K562 (cell line): ENCODE measurements around the gene ACCSL. TPM values are rescaled to one million over a fixed set of nuclear protein-coding genes. Genes with fewer than 3 reads are reported as not detected.

Experiments used
- ASH1L ChIP-seq: fragments of 450-650 bp; IDR thresholded peaks from 2 replicates; pipeline ENCODE4 v1.6.1; 2018; ENCODE audit warnings: borderline replicate concordance, mild to moderate bottlenecking, low read depth; ENCODE audit not compliant: partially characterized antibody
- DDX20 ChIP-seq: fragments of 450-650 bp; IDR thresholded peaks from 2 replicates; pipeline ENCODE4 v1.6.1; 2016; ENCODE audit warnings: missing genetic modification characterization, low read depth, mild to moderate bottlenecking, missing compliant biosample characterization, moderate library complexity
- FOSL1 ChIP-seq: fragments of 200-800 bp; sonication (Bioruptor generic); conservative IDR thresholded peaks from 2 replicates; pipeline ENCODE4 v1.6.1; 2016; ENCODE audit warnings: missing genetic modification characterization, missing compliant biosample characterization
- HMGN3 ChIP-seq: IDR thresholded peaks from 2 replicates; pipeline ENCODE4 v1.6.1; 2011; ENCODE audit warnings: borderline replicate concordance, low read depth, mild to moderate bottlenecking, mixed read lengths, low read length; ENCODE audit not compliant: insufficient read length; ENCODE audit errors: extremely low read depth
- RFX5 ChIP-seq: IDR thresholded peaks from 2 replicates; pipeline ENCODE4 v1.6.1; 2011; ENCODE audit warnings: low read depth, mild to moderate bottlenecking, improper control_type of control experiment, low read length
- SIN3A ChIP-seq, 2 experiments: fragments of 150-350 bp in 1 of 2; IDR thresholded peaks; 2 replicates each; pipeline ENCODE4 v1.6.1; 2011 to 2016; ENCODE audit warnings: borderline replicate concordance in 2 of 2, low read depth in 2 of 2, low read length in 2 of 2, mild to moderate bottlenecking in 2 of 2, moderate library complexity in 2 of 2; ENCODE audit not compliant: control insufficient read depth in 1 of 2
- SRSF7 ChIP-seq: fragments of 200-400 bp; formaldehyde crosslinking; optimal IDR thresholded peaks from 2 replicates; pipeline ENCODE3; 2017; ENCODE audit warnings: mild to moderate bottlenecking, low read depth, low read length
- polyA plus RNA-seq, 8 experiments: library from polyadenylated mRNA; depleted of rRNA in 4 of 8; stranded (reverse) in 5 of 8; unstranded in 3 of 8; fragments of >200 nt; fragmentation: Nextera tagmentation in 2 of 8; fragmentation: Illumina TruSeq in 1 of 8; extraction: Ambion mirVana in 2 of 8; extraction: Trizol in 1 of 8; gene quantifications; 2 replicates each; pipeline versions ENCODE4 v1.2.1 to v1.2.3, GENCODE V29; 2011 to 2014; ENCODE audit warnings: inconsistent platforms in 1 of 8, missing spikeins in 1 of 8
- total RNA-seq, 7 experiments: library from RNA; depleted of rRNA in 6 of 7; stranded (reverse); fragments of >200 nt in 6 of 7; fragmentation: Illumina TruSeq in 2 of 7; extraction: Trizol in 2 of 7; gene quantifications; 2 replicates each; pipeline versions ENCODE4 v1.2.1 to v1.2.3, GENCODE V29; 2011 to 2021; ENCODE audit warnings: low replicate concordance in 1 of 7
- TF ChIP-seq, protein P1 (sequence below), 2 experiments: fragments of 450-650 bp; IDR thresholded peaks; 2 replicates each; pipeline ENCODE4 v1.6.1; 2016; ENCODE audit warnings: mild to moderate bottlenecking in 2 of 2, borderline replicate concordance in 1 of 2, low read depth in 1 of 2, moderate library complexity in 1 of 2
- TF ChIP-seq, protein P2 (sequence below), 2 experiments: fragments of 450-650 bp in 1 of 2; sonication (generic) in 1 of 2; formaldehyde crosslinking; conservative IDR thresholded peaks; 2 replicates each; pipeline versions ENCODE4 v1.4.0 to v1.8.1; 2020 to 2022; ENCODE audit warnings: mild to moderate bottlenecking in 1 of 2, missing genetic modification reagents in 1 of 2
- TF ChIP-seq, protein P3 (sequence below), 2 experiments: fragments of 450-650 bp; conservative IDR thresholded peaks; 2 replicates each; pipeline ENCODE4 v1.6.1; 2017; ENCODE audit warnings: mild to moderate bottlenecking in 2 of 2, moderate library complexity in 2 of 2
- TF ChIP-seq, protein P4 (sequence below): sonication (generic); formaldehyde crosslinking; IDR thresholded peaks from 2 replicates; pipeline ENCODE4 v1.8.0; 2022; ENCODE audit warnings: mild to moderate bottlenecking, missing genetic modification reagents

The ACCSL gene
- total and polyA plus RNA-seq, 9 of the 15 experiments (the other 6 are each of a cell fraction or from before 2014, with no cell fraction given), result not detected

DNA sequence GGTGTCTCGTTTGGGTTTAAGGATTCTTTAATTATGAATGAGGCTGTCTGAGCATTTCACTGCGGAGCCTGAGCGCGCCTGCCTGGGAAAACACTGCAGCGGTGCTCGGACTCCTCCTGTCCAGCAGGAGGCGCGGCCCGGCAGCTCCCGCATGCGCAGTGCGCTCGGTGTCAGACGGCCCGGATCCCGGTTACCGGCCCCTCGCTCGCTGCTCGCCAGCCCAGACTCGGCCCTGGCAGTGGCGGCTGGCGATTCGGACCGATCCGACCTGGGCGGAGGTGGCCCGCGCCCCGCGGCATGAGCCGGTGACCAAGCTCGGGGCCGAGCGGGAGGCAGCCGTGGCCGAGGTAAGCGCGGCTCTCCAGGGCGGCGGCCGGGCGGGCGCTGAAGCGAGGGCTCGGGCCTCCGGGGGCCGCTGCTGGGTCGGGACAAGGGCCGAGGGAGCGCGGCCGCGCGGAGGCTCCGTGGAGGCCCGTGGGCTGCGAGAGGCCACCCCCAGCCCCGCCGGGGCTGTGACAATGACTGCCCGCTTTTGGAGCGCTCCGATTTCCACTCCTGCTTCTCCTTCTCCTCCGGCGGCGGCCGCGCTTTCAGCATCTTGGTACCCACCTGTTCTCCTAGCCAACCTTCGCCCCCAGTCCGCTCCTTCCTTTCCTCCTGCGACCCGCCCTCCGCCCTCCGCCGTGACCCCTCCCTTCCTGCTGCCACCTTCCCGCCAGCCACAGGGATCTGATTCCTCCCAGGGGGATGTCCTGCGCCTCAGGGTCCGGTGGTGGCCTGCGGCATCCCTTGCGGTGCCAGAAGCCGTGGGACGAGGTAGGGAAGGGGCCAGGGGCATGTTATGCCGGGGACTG, 48.0 kb downstream of the ACCSL start, which contains the start of gene EXT2 (continued):
- TF ChIP-seq, protein P1, sequence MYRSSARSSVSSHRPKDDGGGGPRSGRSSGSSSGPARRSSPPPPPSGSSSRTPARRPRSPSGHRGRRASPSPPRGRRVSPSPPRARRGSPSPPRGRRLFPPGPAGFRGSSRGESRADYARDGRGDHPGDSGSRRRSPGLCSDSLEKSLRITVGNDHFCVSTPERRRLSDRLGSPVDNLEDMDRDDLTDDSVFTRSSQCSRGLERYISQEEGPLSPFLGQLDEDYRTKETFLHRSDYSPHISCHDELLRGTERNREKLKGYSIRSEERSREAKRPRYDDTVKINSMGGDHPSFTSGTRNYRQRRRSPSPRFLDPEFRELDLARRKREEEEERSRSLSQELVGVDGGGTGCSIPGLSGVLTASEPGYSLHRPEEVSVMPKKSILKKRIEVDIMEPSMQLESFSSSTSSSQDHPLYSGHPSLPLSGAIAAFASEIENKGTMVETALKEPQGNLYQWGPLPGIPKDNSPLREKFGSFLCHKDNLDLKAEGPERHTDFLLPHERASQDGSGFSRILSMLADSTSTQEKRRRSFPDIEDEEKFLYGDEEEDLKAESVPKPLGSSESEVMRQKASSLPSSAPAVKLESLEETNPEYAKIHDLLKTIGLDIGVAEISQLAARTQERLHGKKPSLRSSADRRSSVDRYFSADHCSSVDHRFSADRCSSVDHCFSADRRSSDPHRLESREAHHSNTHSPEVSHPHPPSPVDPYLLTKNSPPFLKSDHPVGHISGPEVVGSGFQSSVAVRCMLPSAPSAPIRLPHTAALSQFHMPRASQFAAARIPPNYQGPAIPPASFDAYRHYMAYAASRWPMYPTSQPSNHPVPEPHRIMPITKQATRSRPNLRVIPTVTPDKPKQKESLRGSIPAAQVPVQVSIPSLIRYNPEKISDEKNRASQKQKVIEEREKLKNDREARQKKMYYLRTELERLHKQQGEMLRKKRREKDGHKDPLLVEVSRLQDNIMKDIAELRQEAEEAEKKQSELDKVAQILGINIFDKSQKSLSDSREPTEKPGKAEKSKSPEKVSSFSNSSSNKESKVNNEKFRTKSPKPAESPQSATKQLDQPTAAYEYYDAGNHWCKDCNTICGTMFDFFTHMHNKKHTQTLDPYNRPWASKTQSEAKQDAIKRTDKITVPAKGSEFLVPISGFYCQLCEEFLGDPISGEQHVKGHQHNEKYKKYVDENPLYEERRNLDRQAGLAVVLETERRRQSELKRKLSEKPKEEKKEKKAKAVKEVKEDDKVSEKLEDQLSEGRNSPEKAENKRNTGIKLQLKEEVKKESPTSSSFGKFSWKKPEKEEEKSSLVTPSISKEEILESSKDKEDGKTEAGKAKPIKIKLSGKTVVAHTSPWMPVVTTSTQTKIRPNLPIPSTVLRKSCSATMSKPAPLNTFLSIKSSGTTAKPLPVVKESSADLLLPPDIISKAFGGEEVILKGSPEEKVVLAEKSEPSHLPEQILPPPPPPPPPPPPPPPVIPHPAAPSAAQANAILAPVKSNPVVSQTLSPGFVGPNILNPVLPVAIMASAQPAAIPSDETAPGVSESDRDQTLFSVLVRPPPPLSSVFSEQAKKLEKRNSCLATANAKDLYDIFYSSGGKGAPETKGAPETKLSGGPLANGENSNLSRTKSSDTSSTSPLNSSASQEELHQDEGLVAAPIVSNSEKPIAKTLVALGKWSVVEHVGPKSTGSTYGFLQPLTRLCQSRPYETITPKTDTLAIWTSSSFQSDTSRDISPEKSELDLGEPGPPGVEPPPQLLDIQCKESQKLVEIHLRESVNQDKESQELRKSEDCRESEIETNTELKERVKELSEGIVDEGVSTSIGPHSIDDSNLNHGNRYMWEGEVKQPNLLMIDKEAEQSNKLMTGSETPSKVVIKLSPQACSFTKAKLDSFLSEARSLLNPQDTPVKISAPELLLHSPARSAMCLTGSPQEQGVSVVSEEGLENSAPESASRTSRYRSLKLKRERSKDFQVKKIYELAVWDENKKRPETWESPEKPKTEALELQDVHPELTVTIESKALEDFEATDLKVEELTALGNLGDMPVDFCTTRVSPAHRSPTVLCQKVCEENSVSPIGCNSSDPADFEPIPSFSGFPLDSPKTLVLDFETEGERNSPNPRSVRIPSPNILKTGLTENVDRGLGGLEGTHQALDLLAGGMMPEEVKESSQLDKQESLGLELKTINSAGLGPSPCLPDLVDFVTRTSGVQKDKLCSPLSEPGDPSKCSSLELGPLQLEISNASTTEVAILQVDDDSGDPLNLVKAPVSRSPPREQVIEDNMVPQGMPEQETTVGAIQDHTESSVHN (IDR thresholded peaks at IDR 0.05; ENCODE audit: borderline replicate concordance in 1 of 2, low read depth in 1 of 2), result no peak
- TF ChIP-seq, protein P2, sequence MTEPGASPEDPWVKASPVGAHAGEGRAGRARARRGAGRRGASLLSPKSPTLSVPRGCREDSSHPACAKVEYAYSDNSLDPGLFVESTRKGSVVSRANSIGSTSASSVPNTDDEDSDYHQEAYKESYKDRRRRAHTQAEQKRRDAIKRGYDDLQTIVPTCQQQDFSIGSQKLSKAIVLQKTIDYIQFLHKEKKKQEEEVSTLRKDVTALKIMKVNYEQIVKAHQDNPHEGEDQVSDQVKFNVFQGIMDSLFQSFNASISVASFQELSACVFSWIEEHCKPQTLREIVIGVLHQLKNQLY (CRISPR knock-in tag; conservative IDR thresholded peaks at IDR 0.05), result no peak
- no peak for TF ChIP-seq FOSL1 (tag)
- TF ChIP-seq DDX20 (tag), result no peak
- no peak for TF ChIP-seq SIN3A (IDR thresholded peaks at IDR 0.05; ENCODE audit: borderline replicate concordance in 2 of 2, control insufficient read depth in 1 of 2, low read depth in 2 of 2, low read length in 2 of 2)
- TF ChIP-seq, protein P3, sequence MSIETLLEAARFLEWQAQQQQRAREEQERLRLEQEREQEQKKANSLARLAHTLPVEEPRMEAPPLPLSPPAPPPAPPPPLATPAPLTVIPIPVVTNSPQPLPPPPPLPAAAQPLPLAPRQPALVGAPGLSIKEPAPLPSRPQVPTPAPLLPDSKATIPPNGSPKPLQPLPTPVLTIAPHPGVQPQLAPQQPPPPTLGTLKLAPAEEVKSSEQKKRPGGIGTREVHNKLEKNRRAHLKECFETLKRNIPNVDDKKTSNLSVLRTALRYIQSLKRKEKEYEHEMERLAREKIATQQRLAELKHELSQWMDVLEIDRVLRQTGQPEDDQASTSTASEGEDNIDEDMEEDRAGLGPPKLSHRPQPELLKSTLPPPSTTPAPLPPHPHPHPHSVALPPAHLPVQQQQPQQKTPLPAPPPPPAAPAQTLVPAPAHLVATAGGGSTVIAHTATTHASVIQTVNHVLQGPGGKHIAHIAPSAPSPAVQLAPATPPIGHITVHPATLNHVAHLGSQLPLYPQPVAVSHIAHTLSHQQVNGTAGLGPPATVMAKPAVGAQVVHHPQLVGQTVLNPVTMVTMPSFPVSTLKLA (conservative IDR thresholded peaks at IDR 0.05), result peak in 1 of 2 experiments; percentile 51; a peak in 2 of 4 replicates
- no peak for TF ChIP-seq RFX5
- no peak for TF ChIP-seq HMGN3
- TF ChIP-seq, protein P4, sequence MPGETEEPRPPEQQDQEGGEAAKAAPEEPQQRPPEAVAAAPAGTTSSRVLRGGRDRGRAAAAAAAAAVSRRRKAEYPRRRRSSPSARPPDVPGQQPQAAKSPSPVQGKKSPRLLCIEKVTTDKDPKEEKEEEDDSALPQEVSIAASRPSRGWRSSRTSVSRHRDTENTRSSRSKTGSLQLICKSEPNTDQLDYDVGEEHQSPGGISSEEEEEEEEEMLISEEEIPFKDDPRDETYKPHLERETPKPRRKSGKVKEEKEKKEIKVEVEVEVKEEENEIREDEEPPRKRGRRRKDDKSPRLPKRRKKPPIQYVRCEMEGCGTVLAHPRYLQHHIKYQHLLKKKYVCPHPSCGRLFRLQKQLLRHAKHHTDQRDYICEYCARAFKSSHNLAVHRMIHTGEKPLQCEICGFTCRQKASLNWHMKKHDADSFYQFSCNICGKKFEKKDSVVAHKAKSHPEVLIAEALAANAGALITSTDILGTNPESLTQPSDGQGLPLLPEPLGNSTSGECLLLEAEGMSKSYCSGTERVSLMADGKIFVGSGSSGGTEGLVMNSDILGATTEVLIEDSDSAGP (CRISPR knock-in tag), result no peak
- TF ChIP-seq SRSF7, result no peak
- TF ChIP-seq ASH1L, result no peak
